SU-DHL-6 (cell line): ENCODE data around the gene NRTN.

Source experiments
- H2AFZ ChIP-seq: fragments of 200-600 bp; sonication (generic); 2 replicates; pipeline ENCODE4 v1.6.1; 2014; ENCODE audit warnings: low read depth, mild to moderate bottlenecking, moderate library complexity, mixed read lengths, antibody characterized with exemption, low read length; ENCODE audit not compliant: severe bottlenecking
- H3F3A ChIP-seq: fragments of 200-600 bp; shearing (Covaris generic); 2 replicates; pipeline ENCODE4 v1.6.0; 2016; ENCODE audit warnings: antibody characterized with exemption, mild to moderate bottlenecking; ENCODE audit not compliant: insufficient read depth
- H3K27ac ChIP-seq: fragments of 200-600 bp; sonication (generic); 2 replicates; pipeline ENCODE4 v1.5.1; 2016; ENCODE audit warnings: low read depth, mild to moderate bottlenecking, low read length, moderate library complexity, mixed read lengths
- H3K27me3 ChIP-seq: fragments of 200-600 bp; sonication (generic), shearing (Covaris generic); 2 replicates; pipeline ENCODE4 v1.6.0; 2014; ENCODE audit warnings: mild to moderate bottlenecking, low read length
- H3K36me3 ChIP-seq: fragments of 200-600 bp; sonication (generic); 2 replicates; pipeline ENCODE4 v1.6.1; 2014; ENCODE audit warnings: mild to moderate bottlenecking, low read length, mixed read lengths
- H3K4me2 ChIP-seq: fragments of 300-600, 200-600 bp; shearing (Covaris generic), sonication (generic); 2 replicates; pipeline ENCODE4 v1.6.0; 2014; ENCODE audit warnings: low read length, low read depth, mild to moderate bottlenecking; ENCODE audit not compliant: poor library complexity, severe bottlenecking
- H3K4me3 ChIP-seq: fragments of 200-600 bp; sonication (generic); 2 replicates; pipeline ENCODE4 v1.5.1; 2014; ENCODE audit warnings: antibody characterized with exemption, low read length, mild to moderate bottlenecking, mixed read lengths; ENCODE audit not compliant: insufficient read depth, poor library complexity, severe bottlenecking
- H3K79me2 ChIP-seq: fragments of 200-600 bp; sonication (generic); 2 replicates; pipeline ENCODE4 v1.6.1; 2014; ENCODE audit warnings: mild to moderate bottlenecking, low read length, moderate library complexity; ENCODE audit not compliant: insufficient read depth
- H3K9ac ChIP-seq: fragments of 200-600 bp; sonication (generic); 2 replicates; pipeline ENCODE4 v1.7.0; 2014; ENCODE audit warnings: mild to moderate bottlenecking, low read length
- H3K9me2 ChIP-seq: fragments of 200-600 bp; sonication (generic); replicated peaks from 2 replicates; pipeline ENCODE4 v1.6.1; 2014; ENCODE audit warnings: low read length; ENCODE audit not compliant: insufficient read depth
- H3K9me3 ChIP-seq: fragments of 200-600 bp; sonication (generic); 2 replicates; pipeline ENCODE4 v1.6.1; 2014; ENCODE audit warnings: low read length, mixed read lengths; ENCODE audit not compliant: insufficient read depth
- H4K20me1 ChIP-seq: fragments of 200-600 bp; sonication (generic); 2 replicates; pipeline ENCODE4 v1.6.1; 2014; ENCODE audit warnings: low read depth, mild to moderate bottlenecking, antibody characterized with exemption, low read length, moderate library complexity, mixed read lengths
- CTCF ChIP-seq: fragments of 200-600 bp; sonication (generic); IDR thresholded peaks from one replicate; pipeline ENCODE4 v1.5.1; 2017; ENCODE audit warnings: antibody characterized with exemption, mild to moderate bottlenecking, low read length, moderate library complexity; ENCODE audit not compliant: insufficient read depth, poor library complexity, severe bottlenecking
- EZH2phosphoT487 ChIP-seq: fragments of 200-600 bp; sonication (generic), shearing (Covaris generic); conservative IDR thresholded peaks from 2 replicates; pipeline ENCODE4 v1.6.1; 2018; ENCODE audit warnings: mild to moderate bottlenecking, antibody characterized with exemption, low read length, moderate library complexity, mixed read lengths

NRTN gene

DNA sequence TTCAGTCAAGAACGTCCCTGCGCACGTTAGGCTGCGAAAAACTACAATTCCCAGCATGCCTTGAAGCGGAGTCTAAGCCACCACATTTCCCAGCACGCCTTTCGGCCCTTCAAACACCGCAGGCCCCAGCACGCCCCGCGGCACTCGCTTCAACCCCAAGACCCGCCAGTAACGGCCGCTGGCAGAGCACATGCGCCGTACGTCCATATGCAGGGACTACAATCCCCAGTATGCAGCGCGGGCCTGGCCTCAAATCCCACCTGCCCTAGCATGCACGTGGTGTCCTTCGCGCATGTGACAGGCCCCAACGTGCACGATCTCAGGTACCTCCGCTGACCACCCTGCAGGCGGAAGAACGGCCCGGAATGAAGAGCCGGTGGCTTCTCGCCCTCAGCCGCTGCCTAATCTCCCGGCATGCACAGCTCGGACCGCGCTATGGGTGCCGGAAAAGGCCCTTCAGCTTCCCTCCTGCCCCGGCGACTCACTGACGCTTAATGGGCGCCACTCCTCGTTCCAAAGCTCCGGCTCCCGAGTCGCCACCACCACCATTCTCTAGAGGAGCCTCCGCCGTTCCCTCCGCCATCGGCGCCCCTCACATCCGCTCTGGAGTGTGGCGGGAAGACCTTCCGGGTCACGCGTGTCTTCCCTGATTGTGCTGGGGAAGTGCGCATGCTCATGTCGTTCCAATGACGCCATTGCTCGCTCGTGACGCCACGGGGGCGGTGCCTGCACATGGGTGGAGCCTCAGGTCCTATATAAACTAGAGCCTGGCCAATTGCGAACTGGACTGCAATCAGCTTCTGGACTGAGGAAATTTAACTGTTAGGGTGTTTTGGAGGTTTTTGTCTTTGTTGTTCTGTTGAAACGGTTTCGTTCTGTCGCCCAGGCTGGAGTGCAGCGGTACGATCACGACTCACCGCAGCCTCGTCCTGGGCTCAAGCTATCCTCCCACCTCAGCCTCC is 14.0 kb upstream of the NRTN start, which contains the start of gene DUS3L:
TSS of gene DUS3L (minus strand) at position 605 of the 962 bp plus-strand sequence. CDS start at position 583, 22 bp downstream.
- Histone ChIP-seq H3K4me3 (peak within 1 kb of the TSS; percentile 61), H3K79me2 (peaks cover 3% of the 10 kb centered on the region; the same call in 1 of the 2 replicates), H3K4me2 (peak within 1 kb of the TSS; percentile 54), H3K9me2 (no peaks in the 10 kb centered on the region), H3K27me3 (no peaks in the 10 kb centered on the region), H3K9ac (peak within 1 kb of the TSS; percentile 69), H3K36me3 (no peaks in the 10 kb centered on the region), H2AFZ (peak within 1 kb of the TSS; percentile 23), H3F3A (no peaks in the 10 kb centered on the region), H4K20me1 (no peaks in the 10 kb centered on the region), H3K27ac (peak within 1 kb of the TSS; percentile 81), H3K9me3 (no peaks in the 10 kb centered on the region)
- TF ChIP-seq EZH2phosphoT487 (no peak), CTCF (no peak)

DNA sequence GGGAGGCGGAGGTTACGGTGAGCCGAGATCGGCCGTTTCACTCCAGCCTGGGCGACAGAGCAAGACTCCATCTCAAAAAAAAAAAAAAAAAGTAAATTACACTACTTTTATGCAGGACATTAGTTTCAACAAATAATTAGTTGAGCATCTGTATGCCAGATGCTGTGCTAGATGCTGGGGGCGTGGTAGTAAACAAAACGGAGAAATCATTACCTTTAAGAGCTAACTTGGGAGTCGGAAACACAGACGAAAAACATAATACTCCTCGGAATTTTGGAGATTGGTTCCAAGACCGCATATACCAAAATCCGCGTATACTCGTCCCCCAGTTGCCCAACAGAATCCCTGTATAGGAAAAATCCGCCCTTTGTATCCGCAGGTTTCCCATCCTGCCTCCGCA is 12.6 kb upstream of the NRTN start:
- Histone ChIP-seq H3K36me3 (no peaks in the 10 kb centered on the region), H3K79me2 (peaks cover 3% of the 10 kb centered on the region; the same call in 1 of the 2 replicates), H3K9me2 (no peaks in the 10 kb centered on the region), H3K27ac (no peak overlapping the region), H2AFZ (no peak overlapping the region), H4K20me1 (no peaks in the 10 kb centered on the region), H3K4me2 (no peak overlapping the region), H3K9ac (no peak overlapping the region), H3F3A (no peaks in the 10 kb centered on the region), H3K9me3 (no peaks in the 10 kb centered on the region), H3K4me3 (no peak overlapping the region), H3K27me3 (no peaks in the 10 kb centered on the region)
- TF ChIP-seq EZH2phosphoT487 (no peak), CTCF (no peak)

GRCh38 chr19:5793188-5793587 is 11.7 kb upstream of the NRTN start:
- H2AFZ ChIP-seq = no peak overlapping the region
- H3K27ac ChIP-seq = no peak overlapping the region
- H3K36me3 ChIP-seq = no peaks in the 10 kb centered on the region
- no peaks in the 10 kb centered on the region for H3F3A ChIP-seq
- H3K79me2 ChIP-seq = peaks cover 3% of the 10 kb centered on the region; the same call in 1 of the 2 replicates
- no peak overlapping the region for H3K4me2 ChIP-seq
- H3K9ac ChIP-seq = no peak overlapping the region
- H4K20me1 ChIP-seq = no peaks in the 10 kb centered on the region
- TF ChIP-seq CTCF = no peak
- no peaks in the 10 kb centered on the region for H3K9me2 ChIP-seq
- H3K9me3 ChIP-seq = no peaks in the 10 kb centered on the region
- no peak overlapping the region for H3K4me3 ChIP-seq
- H3K27me3 ChIP-seq = no peaks in the 10 kb centered on the region
